CD8-positive, alpha-beta memory T cell (primary cell): ENCODE data around the gene EML6. TPM values are rescaled to one million over a fixed set of nuclear protein-coding genes. Genes with fewer than 3 reads are reported as not detected.

Source experiments
- CTCF ChIA-PET: fragments of 350-600 bp; sonication (Branson Sonifier 250); formaldehyde crosslinking; loops from one replicate; lab custom pipeline; 2021; ENCODE audit warnings: antibody characterized with exemption; lab: Charles Lee
- POLR2A ChIA-PET: fragments of 350-600 bp; sonication (Branson Sonifier 250); formaldehyde crosslinking; loops from one replicate; lab custom pipeline; 2021; ENCODE audit warnings: antibody characterized with exemption; lab: Charles Lee
- DNase-seq, 5 donors: peaks; one replicate each; pipeline versions ENCODE4 v3.0.0 to v3.0.0-alpha.2; 2020 to 2022; ENCODE audit warnings: mixed read lengths in 1 of 5
- H3K27ac ChIP-seq: one replicate; pipeline ENCODE4 v1.7.0; 2013; ENCODE audit warnings: low read depth, mild to moderate bottlenecking, low read length, moderate library complexity
- H3K27me3 ChIP-seq: 2 replicates; pipeline ENCODE4 v1.7.0; 2013; ENCODE audit warnings: low read length, mild to moderate bottlenecking; ENCODE audit not compliant: insufficient read depth, poor library complexity, severe bottlenecking
- H3K36me3 ChIP-seq: 2 replicates; pipeline ENCODE4 v1.7.0; 2013; ENCODE audit warnings: mild to moderate bottlenecking, low read length, moderate library complexity; ENCODE audit not compliant: insufficient read depth
- H3K4me1 ChIP-seq: 2 replicates; pipeline ENCODE4 v1.7.0; 2013; ENCODE audit warnings: mild to moderate bottlenecking, low read length, moderate library complexity; ENCODE audit not compliant: insufficient read depth
- H3K4me3 ChIP-seq: 2 replicates; pipeline ENCODE4 v1.7.0; 2013; ENCODE audit warnings: mild to moderate bottlenecking, low read length
- H3K9me3 ChIP-seq: 2 replicates; pipeline ENCODE4 v1.7.0; 2013; ENCODE audit warnings: mild to moderate bottlenecking, low read length
- H3K27ac Mint-ChIP-seq, 8 donors: one replicate each; pipeline ENCODE4 v1.8.0; 2020 to 2021; ENCODE audit warnings: mixed read lengths in 8 of 8, mild to moderate bottlenecking in 6 of 8, inconsistent platforms in 3 of 8, moderate library complexity in 3 of 8
- H3K27me3 Mint-ChIP-seq, 2 donors: one replicate each; pipeline ENCODE4 v1.8.0; 2020 to 2021; ENCODE audit warnings: mixed read lengths in 2 of 2, mild to moderate bottlenecking in 1 of 2, moderate library complexity in 1 of 2
- H3K36me3 Mint-ChIP-seq, 3 donors: one replicate each; pipeline ENCODE4 v1.8.0; 2020 to 2021; ENCODE audit warnings: mixed read lengths in 3 of 3, inconsistent platforms in 1 of 3, mild to moderate bottlenecking in 1 of 3
- H3K4me1 Mint-ChIP-seq, 3 donors: one replicate each; pipeline ENCODE4 v1.8.0; 2020 to 2021; ENCODE audit warnings: mixed read lengths in 3 of 3, inconsistent platforms in 1 of 3, mild to moderate bottlenecking in 1 of 3
- H3K4me3 Mint-ChIP-seq, 7 donors: one replicate each; pipeline ENCODE4 v1.8.0; 2020 to 2021; ENCODE audit warnings: mixed read lengths in 7 of 7, mild to moderate bottlenecking in 6 of 7, moderate library complexity in 4 of 7, inconsistent platforms in 2 of 7
- H3K9me3 Mint-ChIP-seq, 5 donors: one replicate each; pipeline ENCODE4 v1.8.0; 2020 to 2022; ENCODE audit warnings: mixed read lengths in 5 of 5, mild to moderate bottlenecking in 3 of 5, moderate library complexity in 2 of 5, inconsistent platforms in 1 of 5
- polyA plus RNA-seq: library from polyadenylated mRNA; unstranded; fragments of 300-500 nt; fragmentation: Illumina TruSeq; gene quantifications from one replicate; pipeline ENCODE4 v1.2.3, GENCODE V29; 2021
- total RNA-seq, 2 experiments: library from RNA; stranded (reverse); gene quantifications; one replicate each; pipeline ENCODE4 v1.2.3, GENCODE V29; 2021

The EML6 gene
- total and polyA plus RNA-seq, 3 experiments from 2014 or later, result 0.05 to 2.3 (median 1.3) TPM

DNA sequence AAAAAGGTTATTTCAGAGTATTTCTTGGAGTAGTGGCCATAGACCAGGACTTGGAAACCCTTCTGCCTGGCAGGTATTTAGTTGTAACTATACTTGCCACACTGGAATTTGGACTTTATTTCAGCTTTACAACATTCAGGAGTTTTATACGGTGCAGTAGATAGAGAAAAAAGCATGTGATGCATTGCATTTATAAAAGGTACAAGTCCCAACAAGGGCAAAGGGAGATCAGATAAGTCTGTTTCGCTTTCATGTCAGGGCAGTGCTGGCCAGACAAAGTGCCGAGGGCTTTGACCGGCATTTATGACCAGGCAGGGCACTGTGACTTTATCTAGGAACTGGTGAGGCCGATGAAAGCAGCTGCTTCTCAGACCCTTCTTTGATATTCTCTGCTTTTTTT, 181.4 kb downstream of the EML6 start:
- Mint-ChIP-seq H3K36me3 (no peaks in the 10 kb centered on the region), H3K27ac (no peak overlapping the region), H3K27me3 (peaks cover 0 to 2% of the 10 kb centered on the region in 2 donors), H3K4me1 (peaks cover 10 to 12% (median 11%) of the 10 kb centered on the region in 3 donors), H3K9me3 (no peaks in the 10 kb centered on the region), H3K4me3 (no peak overlapping the region)
- H3K36me3 ChIP-seq, result no peaks in the 10 kb centered on the region
- ChIA-PET CTCF (interaction anchor here (1.2 kb wide), 1 partner anchor 10 kb away, joined by 3 read pairs; no protein-coding TSS in a partner anchor), POLR2A (no interaction called here)
- no peak overlapping the region for H3K4me3 ChIP-seq
- H3K4me1 ChIP-seq, result peaks cover 8% of the 10 kb centered on the region
- no peak for DNase-seq
- H3K27me3 ChIP-seq, result no peaks in the 10 kb centered on the region
- no peak overlapping the region for H3K27ac ChIP-seq
- no peaks in the 10 kb centered on the region for H3K9me3 ChIP-seq

DNA sequence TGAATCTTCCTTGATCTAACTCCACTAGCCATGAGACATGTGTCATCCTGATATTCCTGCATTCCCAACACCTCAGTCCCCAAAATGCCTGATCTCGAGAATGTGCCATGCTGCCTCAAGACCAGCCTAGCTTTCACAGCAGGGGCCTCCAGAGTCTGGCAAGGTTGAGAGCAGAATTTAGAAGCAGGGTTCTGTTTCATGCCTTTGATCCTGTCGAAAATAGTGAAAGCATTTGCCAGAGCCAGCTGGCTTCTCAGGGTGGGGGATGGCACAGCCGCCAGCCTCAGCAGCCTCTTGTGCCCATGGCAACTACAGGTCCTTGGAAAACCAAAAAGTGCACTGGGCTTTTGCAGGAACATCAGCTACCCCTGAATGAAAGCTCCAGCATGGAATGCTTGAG, 183.3 kb downstream of the EML6 start:
- Mint-ChIP-seq H3K27ac (no peak overlapping the region), H3K27me3 (peaks cover 0 to 2% of the 10 kb centered on the region in 2 donors), H3K4me1 (peaks cover 10 to 12% (median 11%) of the 10 kb centered on the region in 3 donors), H3K9me3 (no peaks in the 10 kb centered on the region), H3K4me3 (no peak overlapping the region), H3K36me3 (no peaks in the 10 kb centered on the region)
- no peak for DNase-seq
- Histone ChIP-seq H3K27ac (no peak overlapping the region), H3K36me3 (no peaks in the 10 kb centered on the region), H3K9me3 (no peaks in the 10 kb centered on the region), H3K4me3 (no peak overlapping the region), H3K4me1 (peaks cover 8% of the 10 kb centered on the region), H3K27me3 (no peaks in the 10 kb centered on the region)
- ChIA-PET CTCF (interaction anchor here (0.8 kb wide), 1 partner anchor 104 kb away, joined by 3 read pairs; no protein-coding TSS in a partner anchor), POLR2A (no interaction called here)

DNA sequence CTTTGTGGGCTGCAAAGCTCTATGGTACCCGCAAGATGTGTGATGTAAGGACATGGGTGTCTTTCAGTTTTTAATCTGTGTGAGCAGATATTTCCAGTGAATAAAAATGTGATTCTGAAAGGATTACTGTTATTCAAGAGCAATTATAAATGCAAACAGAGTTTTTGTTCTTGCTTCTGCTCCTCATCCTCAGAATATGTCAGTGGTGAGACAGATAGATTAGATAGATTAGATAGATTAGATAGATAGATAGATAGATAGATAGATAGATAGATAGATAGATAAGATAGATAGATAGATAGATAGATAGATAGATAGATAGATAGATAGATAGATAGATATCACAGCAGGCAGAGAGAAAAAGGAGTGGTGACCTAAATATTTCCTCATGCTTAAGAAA, 184.2 kb downstream of the EML6 start:
- no peak overlapping the region for H3K27ac Mint-ChIP-seq
- ChIA-PET CTCF (interaction anchor here (2.1 kb wide), 1 partner anchor 8 kb away, joined by 8 read pairs; no protein-coding TSS in a partner anchor), POLR2A (no interaction called here)
- peaks cover 10 to 12% (median 11%) of the 10 kb centered on the region in 3 donors for H3K4me1 Mint-ChIP-seq
- Histone ChIP-seq H3K4me3 (no peak overlapping the region), H3K27me3 (no peaks in the 10 kb centered on the region), H3K27ac (no peak overlapping the region), H3K9me3 (no peaks in the 10 kb centered on the region), H3K4me1 (peaks cover 8% of the 10 kb centered on the region), H3K36me3 (no peaks in the 10 kb centered on the region)
- no peak for DNase-seq
- peaks cover 2% of the 10 kb centered on the region in 2 donors for H3K27me3 Mint-ChIP-seq
- no peak overlapping the region for H3K4me3 Mint-ChIP-seq
- H3K9me3 Mint-ChIP-seq, result no peaks in the 10 kb centered on the region
- H3K36me3 Mint-ChIP-seq, result no peaks in the 10 kb centered on the region

DNA sequence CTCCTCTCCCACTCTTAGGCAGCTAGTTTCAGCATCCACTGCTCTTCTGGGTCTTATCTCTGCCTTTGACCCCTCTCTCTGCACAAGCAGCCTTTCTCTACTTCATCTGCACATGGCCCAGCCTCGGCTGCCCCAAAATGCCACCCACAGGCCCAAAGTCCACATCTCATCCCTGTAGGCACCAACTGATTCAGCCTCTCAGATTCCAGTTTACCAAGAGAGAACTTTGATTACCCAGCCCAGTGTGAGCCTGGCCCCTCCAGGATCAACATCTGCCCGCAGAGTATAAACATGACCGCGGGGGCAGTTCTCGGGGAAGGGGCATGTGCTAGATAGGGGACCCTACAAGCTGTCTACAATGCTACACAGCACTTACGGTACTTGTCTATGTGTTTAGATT, 185.1 kb downstream of the EML6 start:
- H3K27ac ChIP-seq, result no peak overlapping the region
- peaks cover 8% of the 10 kb centered on the region for H3K4me1 ChIP-seq
- ChIA-PET CTCF (interaction anchor here (2.1 kb wide), 1 partner anchor 9 kb away, joined by 8 read pairs; no protein-coding TSS in a partner anchor), POLR2A (no interaction called here)
- H3K36me3 ChIP-seq, result no peaks in the 10 kb centered on the region
- H3K9me3 ChIP-seq, result no peaks in the 10 kb centered on the region
- no peak overlapping the region for H3K4me3 Mint-ChIP-seq
- no peaks in the 10 kb centered on the region for H3K36me3 Mint-ChIP-seq
- H3K4me1 Mint-ChIP-seq, result peaks cover 10 to 11% (median 10%) of the 10 kb centered on the region in 3 donors
- no peak overlapping the region for H3K27ac Mint-ChIP-seq
- no peak overlapping the region for H3K4me3 ChIP-seq
- H3K27me3 ChIP-seq, result no peaks in the 10 kb centered on the region
- DNase-seq, result no peak
- H3K27me3 Mint-ChIP-seq, result peaks cover 2 to 7% of the 10 kb centered on the region in 2 donors
- no peaks in the 10 kb centered on the region for H3K9me3 Mint-ChIP-seq

DNA sequence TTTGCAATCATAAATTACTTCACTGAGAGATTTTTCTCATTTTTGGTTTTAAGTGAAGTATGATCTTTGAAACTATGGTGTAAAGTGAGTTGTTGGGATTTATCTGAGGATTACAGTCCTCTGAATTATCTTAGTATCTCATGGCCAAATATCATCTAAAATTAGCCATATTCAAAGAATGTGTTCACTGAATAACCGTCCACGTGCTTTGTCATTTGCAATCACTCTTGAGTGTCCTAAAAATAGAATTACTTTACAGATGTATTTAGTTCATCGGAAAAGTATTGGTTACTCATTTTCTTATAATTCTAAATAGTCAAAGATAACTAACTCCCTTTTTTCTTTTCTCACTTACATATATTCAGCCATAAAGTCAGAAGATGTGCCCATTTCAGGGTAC, 185.5 kb downstream of the EML6 start:
- Histone ChIP-seq H3K9me3 (no peaks in the 10 kb centered on the region), H3K27me3 (no peaks in the 10 kb centered on the region), H3K4me3 (no peak overlapping the region), H3K36me3 (no peaks in the 10 kb centered on the region), H3K27ac (no peak overlapping the region), H3K4me1 (peaks cover 6% of the 10 kb centered on the region)
- ChIA-PET POLR2A (no interaction called here), CTCF (interaction anchor here (2.1 kb wide), 1 partner anchor 10 kb away, joined by 8 read pairs; no protein-coding TSS in a partner anchor)
- no peaks in the 10 kb centered on the region for H3K9me3 Mint-ChIP-seq
- no peak for DNase-seq
- no peak overlapping the region for H3K4me3 Mint-ChIP-seq
- no peak overlapping the region for H3K27ac Mint-ChIP-seq
- H3K4me1 Mint-ChIP-seq, result peaks cover 6 to 7% (median 6%) of the 10 kb centered on the region in 3 donors
- H3K27me3 Mint-ChIP-seq, result peaks cover 2 to 9% of the 10 kb centered on the region in 2 donors
- H3K36me3 Mint-ChIP-seq, result no peaks in the 10 kb centered on the region

DNA sequence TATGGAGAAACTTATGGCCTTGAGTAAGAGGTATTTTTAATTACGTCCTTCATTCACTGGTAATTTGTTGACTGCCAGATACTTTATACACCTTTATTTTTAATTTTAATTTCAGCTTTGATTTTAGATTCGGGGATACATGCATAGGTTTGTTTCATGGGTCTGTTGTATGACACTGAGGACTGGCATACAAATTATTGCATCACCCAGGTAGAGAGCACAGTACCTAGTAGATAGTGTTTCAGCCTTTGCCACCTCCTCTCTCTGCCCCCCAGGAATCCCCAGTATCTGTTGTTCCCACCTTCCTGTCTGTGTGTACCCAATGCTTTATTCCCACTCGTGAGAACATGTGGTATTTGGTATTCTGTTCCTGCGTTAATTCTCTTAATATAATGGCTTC, 188.8 kb downstream of the EML6 start:
- Mint-ChIP-seq H3K4me3 (no peak overlapping the region), H3K36me3 (no peaks in the 10 kb centered on the region), H3K27ac (no peak overlapping the region), H3K27me3 (peaks cover 2 to 9% of the 10 kb centered on the region in 2 donors), H3K4me1 (no peaks in the 10 kb centered on the region), H3K9me3 (no peaks in the 10 kb centered on the region)
- ChIA-PET POLR2A (no interaction called here), CTCF (no interaction called here)
- DNase-seq, result no peak
- Histone ChIP-seq H3K4me1 (no peaks in the 10 kb centered on the region), H3K27ac (no peak overlapping the region), H3K36me3 (no peaks in the 10 kb centered on the region), H3K27me3 (no peaks in the 10 kb centered on the region), H3K9me3 (no peaks in the 10 kb centered on the region), H3K4me3 (no peak overlapping the region)

DNA sequence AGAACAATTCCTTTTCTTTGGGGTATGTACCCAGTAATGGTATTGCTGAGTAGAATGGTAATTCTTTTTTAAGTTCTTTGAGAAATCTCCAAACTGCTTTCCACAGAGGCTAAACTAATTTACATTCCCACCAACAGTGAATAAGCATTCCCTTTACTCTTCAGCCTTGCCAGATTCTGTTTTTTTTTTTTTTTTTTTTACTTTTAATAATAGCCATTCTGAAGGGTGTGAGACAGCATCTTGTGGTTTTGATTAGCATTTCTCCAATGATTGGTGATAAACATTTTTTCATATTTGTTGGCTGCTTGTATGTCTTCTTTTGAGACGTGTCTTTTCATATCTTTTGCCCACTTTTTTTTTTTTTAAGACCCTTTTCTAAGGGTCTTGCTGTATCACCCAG, 189.4 kb downstream of the EML6 start:
- POLR2A ChIA-PET, result no interaction called here
- DNase-seq, result no peak
- CTCF ChIA-PET, result interaction anchor here (1.5 kb wide), 1 partner anchor 13 kb away, joined by 4 read pairs; no protein-coding TSS in a partner anchor
- Histone ChIP-seq H3K9me3 (no peaks in the 10 kb centered on the region), H3K27ac (no peak overlapping the region), H3K27me3 (no peaks in the 10 kb centered on the region), H3K4me3 (no peak overlapping the region), H3K36me3 (no peaks in the 10 kb centered on the region), H3K4me1 (no peaks in the 10 kb centered on the region)
- Mint-ChIP-seq H3K9me3 (no peaks in the 10 kb centered on the region), H3K4me1 (no peaks in the 10 kb centered on the region), H3K27me3 (peaks cover 2 to 13% of the 10 kb centered on the region in 2 donors), H3K4me3 (no peak overlapping the region), H3K36me3 (peaks cover 0 to 4% (median 0%) of the 10 kb centered on the region in 3 donors), H3K27ac (no peak overlapping the region)

DNA sequence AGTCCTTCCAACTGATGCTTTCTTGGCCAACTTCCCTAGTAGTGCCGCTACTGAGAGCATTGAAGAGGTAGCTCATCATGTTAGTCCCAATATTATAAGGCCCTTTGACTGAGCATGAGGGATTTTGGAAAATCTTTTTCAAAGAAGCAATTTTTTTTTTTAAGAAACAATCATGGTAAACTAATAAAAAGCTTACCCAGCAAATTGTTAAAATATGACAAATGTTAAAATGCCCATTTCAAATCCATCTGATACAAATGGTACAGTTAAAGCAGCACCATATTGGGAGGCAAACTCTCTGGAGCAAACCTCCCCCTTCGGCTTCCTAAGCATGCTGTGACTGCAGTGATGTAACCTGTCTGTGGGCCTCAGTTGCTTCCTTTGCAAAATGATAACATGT, 191.2 kb downstream of the EML6 start:
- Histone ChIP-seq H3K9me3 (no peaks in the 10 kb centered on the region), H3K27me3 (no peaks in the 10 kb centered on the region), H3K36me3 (no peaks in the 10 kb centered on the region), H3K4me1 (no peaks in the 10 kb centered on the region), H3K27ac (no peak overlapping the region), H3K4me3 (no peak overlapping the region)
- Mint-ChIP-seq H3K36me3 (peaks cover 0 to 4% (median 2%) of the 10 kb centered on the region in 3 donors), H3K9me3 (no peaks in the 10 kb centered on the region), H3K4me3 (no peak overlapping the region), H3K27ac (no peak overlapping the region), H3K4me1 (peaks cover 0 to 7% (median 6%) of the 10 kb centered on the region in 3 donors), H3K27me3 (peaks cover 0 to 21% of the 10 kb centered on the region in 2 donors)
- ChIA-PET CTCF (interaction anchor here (1.0 kb wide), 1 partner anchor 10 kb away, joined by 3 read pairs; no protein-coding TSS in a partner anchor), POLR2A (interaction anchor here (0.6 kb wide), 1 partner anchor 258 kb away, joined by 4 read pairs; no protein-coding TSS in a partner anchor)
- DNase-seq, result no peak
